IMR-90 (cell line): ENCODE measurements around the gene ADAMTS10. TPM values are rescaled to one million over a fixed set of nuclear protein-coding genes. Genes with fewer than 3 reads are reported as not detected.

Source experiments
- ATAC-seq: fragments of 200-7000 bp; cut with Tn5 transposase; 2 replicates; pipeline ENCODE4 v1.9.1; 2020; ENCODE audit warnings: low read depth, mild to moderate bottlenecking, moderate library complexity
- BruUV-seq: library from RNA; stranded (reverse); fragments of 400-500 nt; replicated peaks from 2 replicates; lab custom pipeline; 2021; lab: Mats Ljungman, UMichigan
- CTCF ChIA-PET: fragments of 300-600 bp; formaldehyde crosslinking; extraction: SDS; loops from one replicate; lab custom pipeline; 2021; ENCODE audit warnings: antibody characterized with exemption; lab: Yijun Ruan, JAX
- POLR2A ChIA-PET: fragments of 300-600 bp; sonication (Branson Sonifier 250); formaldehyde crosslinking; loops from one replicate; lab custom pipeline; 2022; ENCODE audit warnings: antibody characterized with exemption; ENCODE audit not compliant: unreplicated experiment; lab: Charles Lee
- DNase-seq: peaks from one replicate; pipeline ENCODE4 v3.0.0; 2013
- H2AFZ ChIP-seq: replicated peaks from 2 replicates; pipeline ENCODE3; 2013; ENCODE audit warnings: low read length, mild to moderate bottlenecking; ENCODE audit not compliant: poor library complexity
- H2AK5ac ChIP-seq: 2 replicates; pipeline ENCODE4 v1.6.1; 2013; ENCODE audit warnings: low read depth, low read length, inconsistent platforms
- H2AK9ac ChIP-seq: replicated peaks from 2 replicates; pipeline ENCODE3; 2013; ENCODE audit warnings: mild to moderate bottlenecking, low read depth, low read length, moderate library complexity; ENCODE audit not compliant: poor library complexity
- H2BK120ac ChIP-seq: 2 replicates; pipeline ENCODE4 v1.6.1; 2013; ENCODE audit warnings: low read depth, low read length, inconsistent platforms
- H2BK15ac ChIP-seq: 3 replicates; pipeline ENCODE4 v1.6.1; 2013; ENCODE audit warnings: low read depth, low read length, inconsistent platforms
- H2BK20ac ChIP-seq: 2 replicates; pipeline ENCODE4 v1.6.1; 2013; ENCODE audit warnings: low read depth, mild to moderate bottlenecking, inconsistent platforms, low read length, moderate library complexity
- H2BK5ac ChIP-seq: 2 replicates; pipeline ENCODE4 v1.6.1; 2013; ENCODE audit warnings: mild to moderate bottlenecking, low read depth, low read length, inconsistent platforms; ENCODE audit not compliant: poor library complexity, severe bottlenecking
- H3K14ac ChIP-seq: replicated peaks from 2 replicates; pipeline ENCODE4 v1.6.1; 2013; ENCODE audit warnings: low read depth, low read length, inconsistent platforms
- H3K18ac ChIP-seq: 2 replicates; pipeline ENCODE4 v1.6.1; 2013; ENCODE audit warnings: low read depth, low read length, control low read depth
- H3K23ac ChIP-seq: 2 replicates; pipeline ENCODE4 v1.6.1; 2013; ENCODE audit warnings: low read depth, low read length, inconsistent platforms
- H3K27ac ChIP-seq: 2 replicates; pipeline ENCODE4 v1.5.1; 2013; ENCODE audit warnings: mild to moderate bottlenecking, control low read depth, low read length; ENCODE audit not compliant: insufficient read depth
- H3K27me3 ChIP-seq: 2 replicates; pipeline ENCODE4 v1.6.1; 2013; ENCODE audit warnings: low read length; ENCODE audit not compliant: control insufficient read depth, insufficient read depth
- H3K36me3 ChIP-seq: 2 replicates; pipeline ENCODE4 v1.6.1; 2013; ENCODE audit warnings: low read length, mixed read lengths; ENCODE audit not compliant: control insufficient read depth, insufficient read depth
- H3K4ac ChIP-seq: 2 replicates; pipeline ENCODE4 v1.6.1; 2013; ENCODE audit warnings: low read depth, low read length, inconsistent platforms
- H3K4me1 ChIP-seq: 2 replicates; pipeline ENCODE4 v1.6.1; 2013; ENCODE audit warnings: low read length, mixed read lengths; ENCODE audit not compliant: control insufficient read depth, insufficient read depth
- H3K4me2 ChIP-seq: 2 replicates; pipeline ENCODE4 v1.6.1; 2013; ENCODE audit warnings: low read depth, mild to moderate bottlenecking, control low read depth, low read length, moderate library complexity
- H3K4me3 ChIP-seq: 2 replicates; pipeline ENCODE4 v1.5.1; 2013; ENCODE audit warnings: low read depth, mild to moderate bottlenecking, control low read depth, low read length, moderate library complexity; ENCODE audit not compliant: insufficient read depth
- H3K56ac ChIP-seq: 2 replicates; pipeline ENCODE4 v1.6.1; 2013; ENCODE audit warnings: low read length, inconsistent platforms; ENCODE audit not compliant: insufficient read depth; ENCODE audit errors: extremely low read depth
- H3K79me1 ChIP-seq, 2 experiments: 2 replicates each; pipeline ENCODE4 v1.6.1; 2013; ENCODE audit warnings: low read length in 2 of 2, inconsistent platforms in 1 of 2, low read depth in 1 of 2
- H3K9ac ChIP-seq: 2 replicates; pipeline ENCODE4 v1.6.1; 2013; ENCODE audit warnings: low read depth, low read length, control low read depth
- H3K9me1 ChIP-seq: 2 replicates; pipeline ENCODE4 v1.6.1; 2013; ENCODE audit warnings: low read length, inconsistent platforms; ENCODE audit not compliant: insufficient read depth
- H3K9me3 ChIP-seq: 2 replicates; pipeline ENCODE4 v1.6.1; 2013; ENCODE audit warnings: low read length; ENCODE audit not compliant: control insufficient read depth, insufficient read depth
- H4K20me1 ChIP-seq: 2 replicates; pipeline ENCODE4 v1.6.1; 2013; ENCODE audit warnings: low read length, inconsistent platforms; ENCODE audit not compliant: insufficient read depth
- H4K5ac ChIP-seq: 2 replicates; pipeline ENCODE4 v1.6.1; 2013; ENCODE audit warnings: mild to moderate bottlenecking, low read depth, low read length, control low read depth
- H4K8ac ChIP-seq, 2 experiments: 2 replicates each; pipeline ENCODE4 v1.6.1; 2013; ENCODE audit warnings: low read depth in 2 of 2, low read length in 2 of 2, control low read depth in 1 of 2, inconsistent platforms in 1 of 2
- H4K91ac ChIP-seq: 2 replicates; pipeline ENCODE4 v1.6.1; 2013; ENCODE audit warnings: low read depth, low read length, inconsistent platforms; ENCODE audit not compliant: insufficient read depth
- CHD1 ChIP-seq: IDR thresholded peaks from 2 replicates; pipeline ENCODE4 v1.6.1; 2012; ENCODE audit warnings: low read depth, low read length, improper control_type of control experiment
- ELK1 ChIP-seq: fragments of 150-350 bp; IDR thresholded peaks from 2 replicates; pipeline ENCODE4 v1.6.1; 2016; ENCODE audit warnings: low read depth, mild to moderate bottlenecking, low read length, moderate library complexity, borderline replicate concordance
- FOS ChIP-seq: fragments of 150-350 bp; IDR thresholded peaks from 2 replicates; pipeline ENCODE4 v1.6.1; 2016; ENCODE audit warnings: low read depth, low read length
- MXI1 ChIP-seq: IDR thresholded peaks from 2 replicates; pipeline ENCODE4 v1.6.1; 2012; ENCODE audit warnings: low read depth, mild to moderate bottlenecking, low read length, moderate library complexity, borderline replicate concordance
- RFX5 ChIP-seq: IDR thresholded peaks from 2 replicates; pipeline ENCODE4 v1.8.0; 2012; ENCODE audit warnings: low read depth, mild to moderate bottlenecking, low read length, moderate library complexity
- SMC3 ChIP-seq: fragments of 150-350 bp; IDR thresholded peaks from 2 replicates; pipeline ENCODE4 v1.6.1; 2016; ENCODE audit warnings: low read depth, mild to moderate bottlenecking, antibody characterized with exemption, low read length, moderate library complexity
- WGBS, 2 experiments: methylation state at CpG; one replicate each; pipeline versions ENCODE4 v1.1.5 to v1.1.7; 2013; ENCODE audit warnings: missing lambda C conversion rate in 2 of 2; ENCODE audit not compliant: insufficient read length in 1 of 2; ENCODE audit errors: extremely low coverage in 2 of 2; 5-methylcytosine and 5-hydroxymethylcytosine counted together
- dilution Hi-C: fragments of 300-500 bp; cut with HindIII; formaldehyde crosslinking; loops from one replicate; pipeline ENCODE4 v1.14.3; 2018; ENCODE audit warnings: low sequenced_read_pairs; ENCODE audit not compliant: unreplicated experiment
- in situ Hi-C: fragments of 300-500 bp; cut with MboI; formaldehyde crosslinking; loops from 3 replicates; pipeline ENCODE4 v1.14.3; 2019; ENCODE audit warnings: low sequenced_read_pairs, inconsistent platforms, mixed read lengths
- intact Hi-C: fragments of 100-400 bp; cut with micrococcal nuclease; formaldehyde crosslinking; loops from 2 replicates; pipeline ENCODE4 v1.10.0; 2022
- polyA plus RNA-seq, 3 experiments: library from polyadenylated mRNA; depleted of rRNA; stranded (reverse); fragments of >200 nt; gene quantifications; 2 replicates each; pipeline ENCODE4 v1.2.3, GENCODE V29; 2012; ENCODE audit warnings: low replicate concordance in 1 of 3
- total RNA-seq: library from RNA; depleted of rRNA; stranded (reverse); fragments of >200 nt; gene quantifications from 2 replicates; pipeline ENCODE4 v1.2.3, GENCODE V29; 2012

The ADAMTS10 gene
- total and polyA plus RNA-seq, 2 of the 4 experiments (the other 2 are of a cell fraction), result 3.4 to 11.5 TPM

DNA sequence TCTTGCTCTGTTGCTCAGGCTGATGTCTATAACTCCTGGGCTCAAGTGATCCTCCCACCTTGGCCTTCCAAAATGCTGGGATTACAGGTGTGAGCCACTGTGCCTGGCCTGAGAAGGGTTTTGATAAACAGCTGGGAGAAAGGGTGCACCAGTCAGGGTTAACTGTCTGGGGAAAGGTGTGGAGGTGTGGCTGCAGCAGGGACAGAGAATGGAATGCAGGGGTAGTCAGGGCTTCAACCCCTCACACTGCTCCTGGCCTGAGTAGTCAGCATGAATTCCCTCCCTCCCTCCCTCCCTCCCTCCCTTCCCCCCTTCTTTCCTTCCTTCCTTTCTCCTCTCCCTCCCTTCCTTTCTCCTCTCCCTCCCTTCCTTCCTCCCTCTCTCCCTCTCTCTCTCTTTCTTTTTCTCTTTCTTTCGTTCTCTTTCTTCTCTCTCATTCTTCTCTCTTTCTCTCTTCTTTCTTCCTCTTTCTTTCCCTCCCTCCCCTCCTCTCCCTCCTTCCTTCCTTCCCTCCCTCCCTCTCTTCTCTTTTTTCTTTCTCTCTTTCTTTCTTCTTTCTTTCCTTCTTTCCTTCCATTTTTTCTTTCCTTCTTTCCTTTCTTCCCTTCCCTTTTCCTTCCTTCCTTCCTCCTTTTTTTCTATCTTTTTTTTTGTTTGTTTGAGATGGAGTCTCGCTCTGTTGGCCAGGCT lies 49.3 kb downstream of the ADAMTS10 start:
- 50% methylated on average over 1 of the region's 2 CpGs; no CpG with 5 or more reads in 1 of the 2 experiments for WGBS, 2 experiments
- H3K79me1 ChIP-seq, result no peaks in the 10 kb centered on the region
- no peaks in the 10 kb centered on the region for H3K9me1 ChIP-seq
- H3K27ac ChIP-seq, result no peak overlapping the region
- H3K4me2 ChIP-seq, result no peak overlapping the region
- no peak overlapping the region for H2BK15ac ChIP-seq
- H2BK120ac ChIP-seq, result no peak overlapping the region
- H3K18ac ChIP-seq, result no peak overlapping the region
- no peaks in the 10 kb centered on the region for H3K36me3 ChIP-seq
- H3K56ac ChIP-seq, result no peak overlapping the region
- H2AFZ ChIP-seq, result no peak overlapping the region
- no peaks in the 10 kb centered on the region for H3K9me3 ChIP-seq
- in situ Hi-C loops (no loop called here), intact Hi-C loops (no loop called here), dilution Hi-C loops (no loop called here)
- H4K20me1 ChIP-seq, result no peaks in the 10 kb centered on the region
- no peak overlapping the region for H2AK9ac ChIP-seq
- ChIA-PET POLR2A (no interaction called here), CTCF (interaction anchor here (1.0 kb wide), 1 partner anchor 35 kb away, joined by 3 read pairs; no protein-coding TSS in a partner anchor)
- H2AK5ac ChIP-seq, result no peak overlapping the region
- no TSS peak for BruUV-seq
- no peak overlapping the region for H3K23ac ChIP-seq
- H3K27me3 ChIP-seq, result no peaks in the 10 kb centered on the region
- no peak for ATAC-seq
- no peak overlapping the region for H2BK5ac ChIP-seq
- no peak overlapping the region for H3K9ac ChIP-seq
- no peak overlapping the region for H3K4me3 ChIP-seq
- H4K8ac ChIP-seq, result no peak overlapping the region
- H2BK20ac ChIP-seq, result no peak overlapping the region
- H4K5ac ChIP-seq, result no peak overlapping the region
- no peak overlapping the region for H3K4ac ChIP-seq
- no peaks in the 10 kb centered on the region for H3K4me1 ChIP-seq
- no peak overlapping the region for H3K14ac ChIP-seq
- DNase-seq, result no peak
- no peak overlapping the region for H4K91ac ChIP-seq
- no peak for TF ChIP-seq ELK1
- no peak for TF ChIP-seq CHD1
- no peak for TF ChIP-seq FOS
- TF ChIP-seq MXI1, result no peak
- TF ChIP-seq SMC3, result no peak
- no peak for TF ChIP-seq RFX5
